8988T (cell line): ENCODE measurements around the gene NAV2.
"Not testable (repeated sequence)": the region's sequence is repeated elsewhere in the genome, so short reads cannot be mapped to it uniquely, and the experiment has no call there.

ENCODE experiments used
- DNase-seq: peaks from one replicate; pipeline ENCODE4 v3.0.0; 2011

The NAV2 gene

DNA sequence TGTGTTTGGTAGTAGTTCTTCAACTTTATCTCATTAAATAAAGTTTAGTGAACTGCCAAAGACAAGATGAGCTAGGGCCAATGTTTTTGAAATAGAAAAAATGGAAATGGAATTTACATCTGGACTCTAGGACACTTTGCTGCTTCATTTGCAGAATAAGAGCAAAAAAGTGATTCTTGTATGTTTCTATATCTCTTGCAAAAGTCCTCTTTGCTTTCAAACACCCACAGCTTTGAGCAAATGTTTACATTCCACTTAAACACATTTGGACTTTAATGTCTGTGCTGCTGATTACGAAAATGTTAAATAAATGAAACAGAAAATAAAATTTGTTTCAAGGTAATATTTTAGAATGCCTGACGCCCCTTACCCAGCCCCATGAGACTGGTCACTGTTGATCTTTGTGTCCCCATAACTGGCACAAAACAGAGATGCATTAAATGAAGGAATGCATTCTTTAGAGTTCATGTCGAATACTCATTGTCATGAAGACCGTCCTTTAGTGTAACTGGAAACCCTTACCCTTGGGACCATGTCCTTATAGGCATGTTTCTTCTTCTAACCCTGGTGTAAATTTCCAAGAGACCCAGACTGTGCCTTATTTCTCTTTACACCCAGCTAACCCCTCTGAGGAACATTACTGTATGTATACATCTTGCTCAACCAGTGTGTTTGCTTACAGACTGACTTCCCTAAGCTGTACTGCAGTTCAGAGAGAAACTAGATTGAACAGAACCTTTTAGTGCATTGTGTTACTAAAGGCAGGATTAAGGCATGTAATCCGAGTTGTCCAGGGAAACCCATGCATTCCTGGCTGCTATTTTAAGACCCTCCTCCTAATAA, 199.7 kb downstream of the NAV2 start:
- DNase-seq = no peak

DNA sequence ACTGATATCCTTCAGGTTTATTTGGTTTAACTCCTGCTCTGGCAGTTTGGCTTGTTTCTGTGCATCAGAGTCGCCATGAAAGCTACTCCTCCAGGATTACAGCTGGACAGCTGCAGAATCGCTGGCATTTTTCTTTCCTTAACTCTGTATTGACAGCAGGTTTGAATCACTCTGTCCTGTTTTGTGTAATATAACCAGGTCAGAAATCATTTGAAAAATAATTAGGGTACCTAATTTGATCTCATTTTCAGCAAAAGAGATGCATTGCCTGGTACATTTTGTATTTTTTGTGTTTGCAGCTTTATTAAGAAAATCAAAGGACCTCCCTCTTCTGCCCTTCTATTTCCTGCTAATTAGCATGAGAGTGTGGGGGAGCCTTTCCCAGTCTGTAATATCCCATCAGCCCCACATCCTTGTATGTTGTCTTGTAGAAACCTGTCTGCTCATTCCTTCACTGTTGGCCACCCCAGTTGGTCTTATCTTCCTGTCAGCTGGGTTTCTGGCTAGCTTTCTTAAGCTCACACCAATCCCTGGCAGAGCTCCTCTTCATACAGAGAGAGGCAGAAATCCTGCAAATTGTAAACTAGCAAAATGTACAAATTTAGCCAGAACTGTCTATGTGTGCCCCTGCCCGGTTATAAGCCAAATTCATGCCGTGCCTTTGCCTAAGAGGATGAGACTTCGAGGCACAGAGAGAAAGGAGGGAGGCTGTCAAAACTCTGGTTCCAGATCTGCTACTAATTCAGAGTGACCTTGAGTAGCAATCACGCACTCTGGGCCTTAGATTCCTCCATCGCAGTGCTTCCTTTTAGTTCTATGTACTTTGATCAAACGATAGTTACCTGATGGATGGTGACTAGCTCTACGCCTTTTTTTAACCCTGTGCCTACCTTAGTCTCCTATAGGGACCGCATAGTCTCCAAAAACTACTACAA, 200.6 kb downstream of the NAV2 start:
- no peak for DNase-seq

DNA sequence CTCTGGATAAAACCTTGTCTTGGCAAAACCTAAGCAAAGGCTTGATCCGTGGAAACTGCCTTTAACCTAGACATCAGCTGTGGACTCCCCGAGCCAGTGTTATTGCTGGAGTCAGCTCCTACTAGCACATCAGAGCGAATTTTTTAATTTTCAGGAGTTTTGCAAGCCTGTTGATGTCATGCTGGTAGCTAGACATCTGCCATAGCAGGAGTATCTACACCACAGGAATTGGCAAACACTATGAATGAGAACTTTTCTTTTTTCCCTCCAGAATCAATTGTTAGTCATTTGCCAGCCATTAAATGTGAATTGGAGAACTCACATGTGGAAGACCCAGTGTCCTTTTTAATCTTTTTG, 201.2 kb downstream of the NAV2 start:
- DNase-seq = no peak

DNA sequence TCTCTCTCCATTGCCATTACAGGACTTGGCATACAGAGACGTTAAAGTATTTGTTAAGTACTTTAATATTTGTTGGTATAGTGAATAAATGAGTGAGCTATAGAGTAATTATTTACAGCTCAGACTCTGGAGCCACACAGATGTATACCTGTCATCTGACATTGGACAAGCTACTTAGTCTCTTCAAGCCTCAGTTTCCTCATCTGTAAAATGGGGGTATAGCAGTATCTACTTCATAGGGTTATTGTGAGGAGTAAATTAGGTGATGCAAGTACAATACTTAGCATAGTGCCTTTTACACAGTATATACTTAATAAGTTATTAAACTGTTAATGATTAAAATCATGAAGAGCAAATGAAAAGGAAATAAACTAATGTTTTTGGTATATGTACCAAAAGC, 203.2 kb downstream of the NAV2 start:
- no peak for DNase-seq

DNA sequence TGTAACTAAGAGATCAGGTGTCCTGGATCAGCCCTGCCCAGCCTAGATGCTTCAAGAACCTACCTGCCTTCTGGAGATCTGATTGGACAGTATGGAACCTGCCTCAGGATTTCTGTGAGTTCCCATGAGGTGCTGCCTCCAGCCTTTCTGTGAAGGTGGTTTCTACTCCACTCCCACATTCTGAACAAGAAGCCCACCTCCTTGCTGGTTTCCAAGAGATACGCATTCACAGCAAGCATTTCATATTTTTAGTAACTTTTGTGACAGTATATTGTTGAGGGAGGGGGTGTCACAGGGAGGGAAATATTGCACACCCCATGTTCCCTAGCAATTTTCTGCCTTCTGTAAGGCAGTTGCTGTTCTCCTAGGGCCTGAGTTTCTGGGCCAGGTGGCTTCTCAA, 204.4 kb downstream of the NAV2 start:
- no peak for DNase-seq

DNA sequence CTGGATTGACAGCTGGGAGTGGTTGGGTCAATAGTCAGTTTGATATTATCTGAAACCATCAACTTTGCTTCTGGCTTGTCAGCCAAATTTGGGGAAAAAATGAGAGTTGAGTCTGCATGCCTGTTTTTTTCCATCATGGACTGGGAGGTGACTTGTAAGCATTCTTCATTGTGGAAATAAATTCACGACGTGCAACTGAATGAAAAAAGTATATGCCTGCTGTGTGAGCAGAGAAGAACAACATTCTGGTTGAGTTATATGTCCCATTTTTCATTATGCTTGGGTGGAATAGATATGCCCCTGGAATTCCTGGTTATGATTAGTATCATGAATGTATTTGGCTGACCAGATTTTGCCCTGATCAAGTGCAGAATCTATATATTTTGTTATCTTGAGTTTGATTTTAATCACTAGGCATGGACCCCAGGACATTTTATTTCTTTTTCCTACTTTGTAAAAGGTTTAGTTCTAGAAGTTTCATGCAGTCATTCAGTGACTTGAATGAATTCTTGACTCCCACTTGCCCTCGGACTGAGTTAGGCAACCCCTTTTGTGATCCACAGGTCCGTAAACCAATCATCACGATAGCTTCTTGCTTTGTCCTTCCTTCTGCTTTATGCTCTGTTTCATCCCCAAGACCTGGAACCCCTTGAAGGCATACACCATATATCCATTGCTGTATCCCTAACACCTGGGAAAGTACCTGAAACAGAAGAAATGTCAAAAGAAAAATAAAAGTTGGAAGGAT, 205.8 kb downstream of the NAV2 start:
- DNase-seq = no peak

DNA sequence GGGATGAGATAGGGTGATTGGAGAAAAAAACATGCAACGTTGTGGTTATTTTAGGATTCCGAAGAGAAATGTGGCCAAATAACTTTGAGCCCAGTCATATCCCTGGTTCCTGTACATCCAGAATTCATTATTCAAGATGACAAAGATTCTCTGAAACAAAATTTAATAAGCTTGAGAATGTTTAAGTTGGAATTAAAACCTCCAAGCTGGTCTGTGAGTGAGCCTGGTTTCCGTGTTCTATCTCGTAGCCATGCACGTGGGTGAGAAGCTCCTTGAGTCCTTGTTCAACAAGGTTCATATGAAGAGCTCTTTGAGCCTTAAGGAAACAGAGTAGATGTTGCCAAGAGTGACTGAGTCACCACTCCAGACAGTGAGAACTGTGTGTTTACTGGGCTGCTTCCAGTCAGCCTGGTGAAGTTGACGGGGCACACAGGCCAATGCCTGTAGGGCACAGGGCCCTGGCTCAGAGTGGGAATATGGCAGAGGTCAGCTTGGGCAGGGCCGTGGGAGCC, 206.5 kb downstream of the NAV2 start:
- DNase-seq = peak; percentile 26

DNA sequence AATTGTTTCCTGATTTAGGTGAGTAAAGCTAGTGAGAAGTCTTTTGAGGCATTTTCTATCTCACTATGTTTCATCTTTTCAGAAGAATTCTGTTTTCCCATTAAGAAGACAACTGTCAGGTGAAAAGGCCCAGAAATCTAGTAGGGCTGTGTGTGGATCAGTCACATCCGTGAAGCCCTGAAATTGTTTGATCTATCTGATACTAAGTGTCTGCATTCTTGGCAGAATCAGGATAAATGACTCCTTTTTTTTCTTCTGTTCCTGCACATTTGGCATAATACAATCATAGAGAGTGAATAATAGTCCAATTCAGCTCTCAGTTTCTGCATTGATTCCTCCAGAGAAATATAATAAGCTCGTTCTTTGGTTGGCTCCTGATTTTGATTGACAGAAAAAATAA, 208.3 kb downstream of the NAV2 start:
- no peak for DNase-seq

DNA sequence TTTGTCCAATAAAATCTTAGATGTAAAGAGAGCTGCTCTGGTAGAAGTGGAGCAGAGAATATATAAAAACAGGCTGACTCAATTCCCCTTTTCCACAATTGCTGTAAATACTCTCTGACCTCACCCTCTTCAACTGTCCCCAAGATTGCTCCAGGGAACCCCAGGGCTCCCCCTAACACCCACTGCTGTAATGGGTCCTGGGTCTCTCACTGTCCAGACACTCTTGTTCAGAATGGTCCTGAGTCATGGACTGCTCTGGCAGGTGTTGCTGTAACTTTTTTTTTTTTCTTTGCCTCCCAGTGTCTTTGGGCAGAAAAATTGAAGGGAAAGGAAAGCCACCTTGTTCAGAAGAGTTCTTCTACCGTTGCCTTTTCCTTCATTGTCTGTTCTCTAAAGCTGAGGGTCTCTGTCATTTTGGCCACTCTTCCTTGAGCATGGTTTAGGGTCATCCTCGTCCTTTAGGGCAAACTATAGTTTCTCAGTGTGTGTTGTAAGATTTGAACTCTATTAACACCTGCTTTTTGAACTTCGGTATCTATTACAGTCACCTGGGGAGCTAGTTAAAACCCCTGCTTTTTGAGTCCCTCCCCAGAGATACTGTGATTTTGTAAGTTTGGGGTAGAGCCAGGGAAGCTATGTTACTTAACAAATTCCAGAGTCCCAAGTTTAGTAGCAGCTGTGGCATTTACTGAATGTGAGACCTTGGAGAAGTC, 209.5 kb downstream of the NAV2 start:
- DNase-seq = no peak

DNA sequence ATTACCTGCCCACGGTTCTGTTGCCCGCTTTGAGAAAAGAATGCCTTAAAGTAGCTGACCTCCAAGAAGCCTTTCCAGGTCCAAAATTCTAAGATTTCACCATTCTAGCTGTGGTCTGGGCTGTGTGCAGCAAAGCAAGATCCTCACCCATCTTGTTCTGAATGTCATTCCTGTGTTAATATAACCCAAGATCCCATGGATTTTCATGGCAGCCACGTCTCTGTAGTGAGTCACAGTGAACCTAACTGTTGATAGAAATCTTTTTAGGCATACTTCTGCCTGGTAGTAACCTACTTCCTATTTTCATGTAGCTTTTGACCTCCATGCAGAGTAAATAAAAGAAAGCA, 210.0 kb downstream of the NAV2 start:
- DNase-seq = no peak

DNA sequence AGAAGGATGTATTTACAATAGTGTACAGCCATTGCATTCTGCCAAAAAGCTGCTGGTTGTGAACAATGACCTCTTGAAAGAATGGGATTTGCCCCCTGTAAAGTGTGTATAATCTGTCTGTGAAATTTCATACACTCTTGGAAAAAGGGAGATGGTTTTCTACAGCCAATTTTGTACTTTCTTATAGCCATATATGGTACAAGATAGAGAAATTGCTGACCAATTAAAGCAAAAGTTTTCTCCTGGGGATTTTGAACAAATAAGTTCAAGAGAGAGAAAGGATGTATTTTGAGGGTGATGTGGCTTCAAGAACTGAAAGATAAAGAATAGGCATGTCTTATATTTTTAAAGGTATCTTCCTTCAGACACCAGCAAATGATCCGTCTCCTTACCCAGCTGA, 211.0 kb downstream of the NAV2 start:
- DNase-seq = no peak

DNA sequence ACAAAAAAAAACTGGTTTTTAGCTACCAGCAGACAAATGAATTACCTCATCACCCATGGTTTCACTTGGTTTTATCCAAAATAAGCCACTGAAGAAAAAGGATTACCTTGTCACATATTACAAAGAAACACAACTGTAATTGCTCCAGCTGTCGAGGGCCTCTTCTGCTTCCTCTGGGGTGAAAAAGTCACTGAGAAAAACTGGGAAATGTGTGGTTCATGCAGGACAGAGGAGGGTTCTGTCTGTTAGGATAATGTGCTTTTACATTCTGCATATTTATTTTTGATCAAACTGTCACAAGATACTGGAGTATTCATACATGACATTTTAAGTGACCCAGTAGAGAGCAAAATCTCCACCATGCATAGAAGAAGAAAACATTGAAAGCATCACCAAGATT, 211.7 kb downstream of the NAV2 start:
- DNase-seq = no peak

DNA sequence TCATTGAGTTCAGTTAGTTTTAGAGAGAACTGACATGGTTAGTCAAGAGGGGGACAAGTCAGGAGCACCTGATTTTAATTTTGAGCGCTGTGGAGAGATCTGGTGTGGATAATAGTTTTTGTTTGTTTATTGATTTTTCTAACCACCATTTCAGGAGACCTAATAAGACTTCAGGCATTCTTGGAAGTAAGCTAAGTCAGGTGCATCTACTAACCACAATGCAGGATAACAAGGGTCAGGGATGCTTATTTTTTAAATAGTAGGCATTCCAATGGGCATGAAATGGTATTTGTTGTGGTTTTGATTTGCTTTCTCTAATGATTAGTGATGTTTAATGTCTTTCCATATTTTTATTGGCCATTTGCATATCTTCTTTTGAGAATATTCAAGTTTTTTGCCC, 212.1 kb downstream of the NAV2 start:
- no peak for DNase-seq

DNA sequence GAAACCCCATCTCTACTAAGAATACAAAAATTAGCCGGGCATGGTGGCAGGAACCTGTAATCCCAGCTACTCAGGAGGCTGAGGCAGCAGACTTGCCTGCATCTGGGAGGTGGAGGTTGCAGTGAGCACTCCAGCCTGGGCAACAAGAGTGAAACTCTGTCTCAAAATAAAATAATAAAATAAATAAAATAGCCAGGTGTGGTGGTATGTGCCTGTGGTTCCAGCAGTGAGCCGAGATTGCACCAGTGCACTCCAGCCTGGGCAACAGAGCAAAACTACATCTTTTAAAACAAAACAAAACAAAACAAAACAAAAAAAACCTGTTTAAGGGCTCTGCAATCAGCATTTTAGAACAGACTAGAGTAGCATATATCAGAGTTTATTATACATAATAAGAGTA, 214.8 kb downstream of the NAV2 start:
- DNase-seq = not testable (repeated sequence)

DNA sequence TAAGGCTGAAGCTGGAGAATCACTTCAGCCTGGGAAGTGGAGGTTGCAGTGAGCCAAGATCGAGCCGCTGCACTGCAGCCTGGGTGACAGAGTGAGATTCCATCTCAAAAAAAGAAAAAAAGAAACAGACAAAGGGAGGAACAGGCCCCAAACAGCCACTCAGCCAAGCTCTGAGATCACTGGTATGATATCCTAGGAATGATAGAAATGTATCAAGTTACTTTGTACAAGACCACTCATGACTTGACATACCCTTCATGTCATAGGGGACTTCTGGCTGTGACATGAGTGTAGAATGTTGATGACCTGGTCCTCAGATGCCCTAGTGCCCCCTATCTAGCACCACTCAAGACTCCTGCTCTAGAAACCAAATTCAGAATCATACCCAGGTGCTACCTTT, 216.5 kb downstream of the NAV2 start:
- no peak for DNase-seq

DNA sequence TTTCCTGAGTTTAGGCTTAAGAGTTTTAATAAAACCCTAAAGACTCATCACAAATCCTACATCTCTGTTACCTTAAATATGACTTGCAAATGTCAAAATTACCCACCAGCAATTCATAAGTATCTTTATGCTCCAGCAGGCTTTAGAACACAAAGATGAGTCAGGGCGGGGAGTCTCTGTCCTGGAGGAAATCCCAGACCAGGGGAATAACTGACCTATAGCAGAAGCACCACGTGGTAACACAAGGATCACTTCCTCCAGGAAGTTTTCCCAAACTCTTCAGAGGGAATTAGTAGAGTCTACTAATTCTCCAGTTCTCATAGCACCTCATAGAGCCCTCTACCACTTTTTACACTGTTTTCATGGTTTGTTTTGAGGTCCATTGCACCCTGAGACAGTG, 217.0 kb downstream of the NAV2 start:
- DNase-seq = no peak

DNA sequence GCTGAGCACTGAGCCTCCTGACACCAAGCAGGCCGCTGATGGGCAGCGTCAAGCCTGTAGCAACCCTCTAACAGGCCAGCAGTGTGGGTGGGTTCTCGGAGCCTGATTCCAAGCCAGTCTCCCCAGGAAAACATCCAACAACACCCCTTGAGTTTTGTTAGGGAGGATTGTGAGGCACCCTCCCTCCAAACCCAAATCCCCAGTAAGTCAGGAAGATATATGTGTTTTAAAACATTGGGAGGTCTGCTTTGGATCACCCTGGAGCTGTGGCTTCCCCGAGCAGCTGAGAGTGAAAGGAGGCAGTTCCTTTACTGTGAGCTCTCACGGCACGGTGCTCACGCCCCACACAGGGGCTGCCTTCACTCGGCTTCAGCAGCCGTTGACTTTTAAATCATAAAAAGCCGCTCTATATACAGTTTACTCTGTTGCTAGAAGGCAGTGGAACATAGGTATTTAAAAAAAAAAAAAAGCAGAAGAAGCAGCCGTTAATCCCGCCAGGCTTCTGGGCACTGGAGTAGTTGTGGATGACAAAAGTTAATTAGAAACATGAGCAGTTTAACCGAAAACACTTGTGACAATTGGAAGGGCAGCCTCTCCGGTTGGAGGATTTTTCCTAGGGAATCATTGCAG, 218.6 kb downstream of the NAV2 start:
- no peak for DNase-seq

DNA sequence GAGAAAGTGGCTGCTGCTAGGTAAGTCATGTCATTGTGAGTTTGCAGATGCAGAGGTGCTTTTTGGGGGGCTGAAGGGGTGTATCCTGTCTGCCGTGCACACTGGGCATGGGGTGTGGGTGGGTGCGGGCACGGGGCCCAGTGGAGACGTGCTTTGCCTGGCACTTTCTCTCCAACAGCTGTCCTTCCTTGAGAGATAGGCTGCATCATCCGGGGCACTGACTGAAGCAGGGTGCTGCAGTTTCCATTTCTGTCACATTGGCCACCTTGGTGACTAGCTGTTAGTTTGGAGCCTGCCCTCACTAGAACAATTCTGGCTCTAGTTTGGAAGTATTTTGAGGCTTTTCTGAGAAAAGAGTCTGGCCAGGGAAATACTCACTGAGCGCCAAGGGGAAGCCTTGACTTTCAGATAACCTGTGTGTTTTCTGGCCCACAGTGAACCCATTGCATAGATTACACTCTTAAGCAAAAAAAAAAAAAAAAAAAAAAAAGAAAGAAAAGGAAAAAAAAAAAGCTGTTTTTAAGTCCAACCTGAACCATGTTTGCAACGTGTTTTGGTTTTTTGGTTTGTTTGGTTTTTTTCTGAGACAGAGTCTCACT, 219.2 kb downstream of the NAV2 start:
- DNase-seq = no peak

DNA sequence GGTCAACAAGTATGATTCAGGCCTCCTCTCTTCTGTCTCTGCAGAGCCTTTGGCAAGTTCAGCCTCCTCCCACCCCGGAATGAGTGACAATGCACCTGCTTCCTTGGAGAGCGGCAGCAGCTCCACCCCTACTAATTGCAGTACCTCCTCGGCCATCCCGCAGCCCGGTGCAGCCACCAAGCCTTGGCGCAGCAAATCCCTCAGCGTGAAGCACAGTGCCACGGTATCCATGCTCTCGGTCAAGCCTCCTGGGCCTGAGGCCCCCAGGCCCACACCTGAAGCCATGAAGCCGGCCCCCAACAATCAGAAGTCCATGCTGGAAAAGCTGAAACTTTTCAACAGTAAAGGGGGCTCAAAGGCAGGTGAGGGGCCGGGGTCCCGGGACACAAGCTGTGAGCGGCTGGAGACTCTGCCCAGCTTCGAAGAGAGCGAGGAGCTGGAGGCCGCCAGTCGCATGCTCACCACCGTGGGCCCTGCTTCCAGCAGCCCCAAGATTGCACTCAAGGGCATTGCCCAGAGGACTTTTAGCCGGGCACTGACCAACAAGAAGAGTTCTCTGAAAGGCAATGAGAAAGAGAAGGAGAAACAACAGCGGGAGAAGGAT, 220.6 kb downstream of the NAV2 start:
- no peak for DNase-seq

DNA sequence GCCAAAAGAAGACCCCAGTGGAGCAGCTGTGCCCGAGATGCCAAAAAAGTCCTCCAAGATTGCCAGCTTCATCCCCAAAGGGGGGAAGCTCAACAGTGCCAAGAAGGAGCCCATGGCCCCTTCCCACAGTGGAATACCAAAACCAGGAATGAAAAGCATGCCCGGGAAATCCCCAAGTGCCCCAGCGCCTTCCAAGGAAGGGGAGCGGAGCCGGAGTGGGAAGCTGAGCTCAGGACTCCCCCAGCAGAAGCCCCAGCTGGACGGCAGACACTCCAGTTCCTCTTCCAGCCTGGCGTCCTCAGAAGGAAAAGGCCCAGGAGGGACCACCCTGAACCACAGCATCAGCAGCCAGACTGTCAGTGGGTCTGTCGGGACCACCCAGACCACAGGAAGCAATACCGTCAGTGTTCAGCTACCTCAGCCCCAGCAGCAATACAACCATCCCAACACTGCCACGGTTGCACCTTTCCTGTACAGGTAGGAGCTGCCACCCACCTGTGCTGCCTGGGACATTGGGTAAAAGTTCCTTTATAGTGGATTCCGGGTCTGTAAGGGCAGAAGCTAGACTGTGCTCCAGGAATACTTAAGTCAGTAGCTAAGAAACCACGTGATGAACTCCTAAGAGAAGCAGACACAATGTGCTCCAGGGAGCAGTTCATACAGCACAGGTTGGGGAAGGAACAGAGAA, 221.3 kb downstream of the NAV2 start:
- no peak for DNase-seq

DNA sequence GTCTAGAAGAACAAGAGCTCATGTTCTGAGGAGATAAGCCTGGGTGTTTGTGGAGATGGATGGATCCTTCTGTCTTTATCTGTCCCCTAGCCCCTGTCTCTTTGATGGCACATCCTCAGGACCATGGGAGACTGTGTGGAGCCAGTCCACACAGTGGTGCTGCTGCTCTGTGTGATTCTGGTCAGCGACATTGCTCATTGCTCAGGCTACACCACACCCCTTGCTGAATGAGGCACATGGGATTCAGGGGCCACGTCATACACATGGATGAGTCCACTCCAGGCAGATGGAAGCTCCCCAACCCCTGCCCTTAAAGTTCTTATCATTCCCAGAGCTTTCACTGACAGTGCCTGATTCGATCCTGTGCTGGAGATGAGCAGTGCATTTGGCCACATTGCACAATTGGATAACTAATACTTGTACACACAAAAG, 222.2 kb downstream of the NAV2 start:
- DNase-seq = no peak
